Keratinocyte (primary cell): ENCODE measurements around the gene AP1M1. TPM values are rescaled to one million over a fixed set of nuclear protein-coding genes. Genes with fewer than 3 reads are reported as not detected.

Source experiments
- DNase-seq: peaks from one replicate; pipeline ENCODE4 v3.0.0-alpha.2; 2011; ENCODE audit warnings: low read depth, missing footprints, low spot score
- FAIRE-seq: peaks from 2 replicates; lab custom pipeline; 2011; peaks lifted over from hg19 to GRCh38; lab: Jason Lieb, UNC
- H2AFZ ChIP-seq: 2 replicates; pipeline ENCODE4 v1.6.0; 2012; ENCODE audit warnings: low read length, control low read depth, inconsistent platforms; ENCODE audit not compliant: control insufficient read depth
- H3K27ac ChIP-seq: 2 replicates; pipeline ENCODE4 v1.5.1; 2011; ENCODE audit warnings: low read length; ENCODE audit not compliant: control insufficient read depth, insufficient read depth
- H3K27me3 ChIP-seq: 3 replicates; pipeline ENCODE4 v1.6.0; 2011; ENCODE audit warnings: low read length; ENCODE audit not compliant: control insufficient read depth, insufficient read depth; ENCODE audit errors: extremely low read depth
- H3K36me3 ChIP-seq, 2 experiments: 2 replicates in 1 of 2; 3 replicates in 1 of 2; pipeline ENCODE4 v1.5.1; 2011; ENCODE audit warnings: low read length in 2 of 2, mild to moderate bottlenecking in 1 of 2; ENCODE audit not compliant: control insufficient read depth in 2 of 2, insufficient read depth in 2 of 2; ENCODE audit errors: extremely low read depth in 1 of 2
- H3K4me1 ChIP-seq: 3 replicates; pipeline ENCODE4 v1.5.1; 2011; ENCODE audit warnings: low read length; ENCODE audit not compliant: control insufficient read depth, insufficient read depth; ENCODE audit errors: extremely low read depth
- H3K4me2 ChIP-seq: 3 replicates; pipeline ENCODE4 v1.6.0; 2011; ENCODE audit warnings: low read depth, low read length; ENCODE audit not compliant: control insufficient read depth, insufficient read depth; ENCODE audit errors: extremely low read depth
- H3K4me3 ChIP-seq, 3 experiments: fragments of 200-600 bp in 1 of 3; sonication (generic) in 1 of 3; 2 replicates in 2 of 3; 3 replicates in 1 of 3; pipeline ENCODE4 v1.5.1; 2011 to 2016; ENCODE audit warnings: low read length in 3 of 3, mild to moderate bottlenecking in 3 of 3, control low read depth in 2 of 3, inconsistent platforms in 1 of 3, low read depth in 1 of 3, mixed read lengths in 1 of 3, mixed run types in 1 of 3, moderate library complexity in 1 of 3; ENCODE audit not compliant: control insufficient read depth in 2 of 3, insufficient read depth in 2 of 3; ENCODE audit errors: extremely low read depth in 1 of 3
- H3K79me2 ChIP-seq: 2 replicates; pipeline ENCODE4 v1.6.0; 2012; ENCODE audit warnings: low read length; ENCODE audit not compliant: control insufficient read depth, insufficient read depth
- H3K9ac ChIP-seq: 3 replicates; pipeline ENCODE4 v1.6.0; 2011; ENCODE audit warnings: low read length; ENCODE audit not compliant: control insufficient read depth, insufficient read depth; ENCODE audit errors: extremely low read depth
- H3K9me1 ChIP-seq: 3 replicates; pipeline ENCODE4 v1.6.0; 2011; ENCODE audit warnings: low read length; ENCODE audit not compliant: control insufficient read depth, insufficient read depth; ENCODE audit errors: extremely low read depth
- H3K9me3 ChIP-seq: 2 replicates; pipeline ENCODE4 v1.5.1; 2012; ENCODE audit warnings: low read depth, low read length; ENCODE audit not compliant: control insufficient read depth
- H4K20me1 ChIP-seq: 3 replicates; pipeline ENCODE4 v1.6.0; 2011; ENCODE audit warnings: low read length; ENCODE audit not compliant: control insufficient read depth, insufficient read depth; ENCODE audit errors: extremely low read depth
- CTCF ChIP-seq, 3 experiments: IDR thresholded peaks in 1 of 3; conservative IDR thresholded peaks in 1 of 3; optimal IDR thresholded peaks in 1 of 3; 2 replicates in 2 of 3; 3 replicates in 1 of 3; pipeline versions ENCODE3 to v1.5.1; 2011; ENCODE audit warnings: low read length in 3 of 3, mild to moderate bottlenecking in 3 of 3, moderate library complexity in 2 of 3, control low read depth in 1 of 3, inconsistent platforms in 1 of 3; ENCODE audit not compliant: insufficient read depth in 2 of 3; ENCODE audit errors: extremely low read depth in 1 of 3
- EZH2 ChIP-seq: IDR thresholded peaks from one replicate; pipeline ENCODE4 v1.6.1; 2012; ENCODE audit warnings: inconsistent platforms, mild to moderate bottlenecking, low read length, moderate library complexity
- dilution Hi-C: fragments of 300-500 bp; cut with MboI; formaldehyde crosslinking; loops from one replicate; pipeline ENCODE4 v1.7.0; 2020; ENCODE audit warnings: low sequenced_read_pairs; ENCODE audit not compliant: extremely low pct_ligation_motif_present
- polyA minus RNA-seq, 3 experiments: library from RNA; depleted of rRNA, polyadenylated mRNA; stranded (reverse); fragments of >200 nt; gene quantifications; 1 replicate in 1 of 3; 2 replicates in 1 of 3; 3 replicates in 1 of 3; pipeline ENCODE4 v1.2.3, GENCODE V29; 2011
- polyA plus RNA-seq, 5 experiments: library from polyadenylated mRNA; depleted of rRNA in 3 of 5; stranded (reverse) in 3 of 5; stranded (forward) in 1 of 5; unstranded in 1 of 5; fragments of >200 nt; gene quantifications; 1 replicate in 1 of 5; 2 replicates in 3 of 5; 3 replicates in 1 of 5; pipeline versions ENCODE4 v1.2.1 to v1.2.3, GENCODE V29; 2011 to 2012; ENCODE audit warnings: missing spikeins in 2 of 5, low read depth in 1 of 5, low replicate concordance in 1 of 5

The AP1M1 gene
- polyA plus RNA-seq (27.7 to 44.7 TPM (median 28.7 TPM) in 3 replicates), polyA minus RNA-seq (27.8 to 80.5 TPM (median 32.7 TPM) in 3 replicates)
- polyA plus RNA-seq (2011; ENCODE audit: low read depth): 19.0 TPM
- 30.3 and 44.2 TPM in 2 replicates for polyA plus RNA-seq (2011; cell fraction: cytosol; rRNA removed)
- polyA plus RNA-seq (2011; cell fraction: nucleus; rRNA removed): 43.1 and 49.9 TPM in 2 replicates
- polyA plus RNA-seq (2012; ENCODE audit: low replicate concordance): 26.4 and 51.7 TPM in 2 replicates
- polyA minus RNA-seq (2011; cell fraction: cytosol; rRNA and poly(A)+ RNA removed): 55.8 TPM
- polyA minus RNA-seq (2011; cell fraction: nucleus; rRNA and poly(A)+ RNA removed): 30.1 and 42.7 TPM in 2 replicates

GRCh38 chr19:16197622-16198369 is at the start of gene AP1M1:
AP1M1 (plus strand) TSS chr19:16197911; CDS start chr19:16198027, 116 bp downstream.
- Histone ChIP-seq H3K4me3 (peak within 1 kb of the TSS; percentile 78 to 98 (median 86)), H3K27me3 (no peaks in the 10 kb centered on the region), H2AFZ (peak within 1 kb of the TSS; percentile 90), H3K9me1 (peaks cover 3% of the 10 kb centered on the region), H4K20me1 (peaks cover 2% of the 10 kb centered on the region), H3K36me3 (peaks cover 11 to 14% of the 10 kb centered on the region in 2 experiments), H3K4me1 (peaks cover 24% of the 10 kb centered on the region), H3K9ac (peak within 1 kb of the TSS; percentile 77), H3K27ac (peak within 1 kb of the TSS; percentile 55), H3K4me2 (peak within 1 kb of the TSS; percentile 95), H3K79me2 (peaks cover 39% of the 10 kb centered on the region), H3K9me3 (no peaks in the 10 kb centered on the region)
- peak; percentile 94 for DNase-seq
- no peak for TF ChIP-seq EZH2
- no peak for TF ChIP-seq CTCF (optimal IDR thresholded peaks at IDR 0.05 in 1 of 3, IDR thresholded peaks at IDR 0.05 in 1 of 3, conservative IDR thresholded peaks at IDR 0.05 in 1 of 3; ENCODE audit: extremely low read depth in 1 of 3, insufficient read depth in 2 of 3, low read length in 3 of 3)
- dilution Hi-C loops: no loop called here
- FAIRE-seq: peak; percentile 52

DNA sequence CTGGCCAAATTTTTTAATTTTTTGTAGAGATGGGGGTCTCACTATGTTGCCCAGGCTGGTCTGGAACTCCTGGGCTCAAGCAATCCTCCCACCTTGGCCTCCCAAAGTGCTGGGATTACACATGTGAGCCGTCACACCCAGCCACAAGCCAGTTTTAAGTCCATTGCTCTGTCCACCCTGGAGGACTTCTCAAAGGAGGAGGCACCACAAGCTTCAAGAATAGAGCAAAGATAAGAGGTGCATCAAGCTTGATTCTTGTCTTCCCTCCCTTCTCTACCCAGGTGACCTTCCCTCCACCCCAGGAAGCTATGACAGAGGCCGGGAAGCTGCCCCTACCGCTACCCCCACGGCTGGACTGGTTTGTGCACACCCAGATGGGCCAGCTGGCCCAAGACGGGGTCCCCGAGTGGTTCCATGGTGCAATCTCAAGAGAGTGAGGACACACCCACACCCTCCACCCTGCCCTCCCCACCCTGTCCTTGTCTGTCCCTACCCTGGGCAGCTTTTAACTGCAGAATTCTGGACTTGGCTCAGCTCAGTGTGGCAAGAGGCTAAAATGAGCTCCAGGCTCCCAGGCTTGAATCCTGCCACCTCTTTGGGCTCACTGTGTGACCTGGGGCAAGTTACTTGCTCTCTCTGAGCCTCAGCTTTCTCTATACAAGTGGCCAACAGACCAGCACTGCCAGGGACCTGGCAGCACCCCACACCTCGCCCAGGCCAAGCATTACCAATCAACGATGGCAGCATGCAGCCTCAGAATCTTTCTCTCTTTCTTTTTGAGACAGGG is 49.1 kb upstream of the AP1M1 start:
- TF ChIP-seq EZH2: no peak
- no peak for TF ChIP-seq CTCF (optimal IDR thresholded peaks at IDR 0.05 in 1 of 3, IDR thresholded peaks at IDR 0.05 in 1 of 3, conservative IDR thresholded peaks at IDR 0.05 in 1 of 3; ENCODE audit: extremely low read depth in 1 of 3, insufficient read depth in 2 of 3, low read length in 3 of 3)
- no peaks in the 10 kb centered on the region for H4K20me1 ChIP-seq
- no peaks in the 10 kb centered on the region for H3K9me3 ChIP-seq
- FAIRE-seq (no peak), DNase-seq (no peak)
- H3K4me2 ChIP-seq: no peak overlapping the region
- no peaks in the 10 kb centered on the region for H3K79me2 ChIP-seq
- H3K9ac ChIP-seq: no peak overlapping the region
- dilution Hi-C loops: no loop called here
- no peak overlapping the region for H3K4me3 ChIP-seq
- H3K36me3 ChIP-seq: no peaks in the 10 kb centered on the region
- H3K9me1 ChIP-seq: no peaks in the 10 kb centered on the region
- H3K4me1 ChIP-seq: no peaks in the 10 kb centered on the region
- H3K27ac ChIP-seq: no peak overlapping the region
- no peaks in the 10 kb centered on the region for H3K27me3 ChIP-seq
- H2AFZ ChIP-seq: no peak overlapping the region
